Mammary epithelial cell (primary cell): Measurements from ENCODE around the gene CDC42EP1.

Experiments used
- EZH2 ChIP-seq: IDR thresholded peaks from 2 replicates; pipeline ENCODE4 v1.6.1; 2012; ENCODE audit warnings: low read length, inconsistent platforms, borderline replicate concordance
- TF ChIP-seq, protein P1 (sequence below), 2 donors: IDR thresholded peaks in 1 of 2; conservative IDR thresholded peaks in 1 of 2; 2 replicates each; pipeline ENCODE4 v1.5.1; 2011 to 2012; ENCODE audit warnings: inconsistent platforms in 2 of 2, low read length in 2 of 2, mild to moderate bottlenecking in 2 of 2, control low read depth in 1 of 2, low read depth in 1 of 2; ENCODE audit not compliant: insufficient read depth in 1 of 2; ENCODE audit errors: extremely low read depth in 1 of 2

DNA sequence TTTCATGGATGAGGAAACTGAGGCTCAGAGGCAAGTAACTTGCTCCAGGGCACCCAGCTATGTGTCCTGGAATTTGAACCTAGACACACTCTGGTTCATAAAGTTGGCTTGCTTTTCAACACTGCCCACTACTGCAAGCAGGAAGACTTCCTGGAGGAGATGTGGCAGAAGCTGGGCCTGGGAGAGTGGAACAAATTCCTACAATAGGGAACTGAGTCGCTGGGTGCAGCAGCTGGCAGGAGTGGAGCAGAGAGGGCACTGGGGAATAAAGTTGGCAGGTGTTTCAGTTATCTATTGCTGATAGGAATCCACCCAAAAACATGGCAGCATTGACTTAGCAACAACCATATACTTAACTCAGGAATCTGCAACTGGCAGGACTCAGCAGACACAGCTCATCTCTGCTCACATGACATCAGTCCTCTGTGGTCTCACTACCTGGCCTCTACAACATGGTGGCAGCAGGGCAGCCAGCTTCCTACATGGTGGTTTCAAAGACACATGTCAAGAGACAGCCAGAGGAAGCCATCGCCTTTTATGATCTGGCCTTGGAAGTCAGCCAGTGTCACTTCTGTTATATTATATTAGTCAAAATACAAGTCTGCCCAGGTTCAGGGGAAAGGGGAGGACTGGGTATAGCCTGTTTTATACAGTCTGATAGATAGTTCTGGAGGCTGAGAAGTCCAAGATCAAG is 30.5 kb upstream of the CDC42EP1 start:
- TF ChIP-seq, protein P1, sequence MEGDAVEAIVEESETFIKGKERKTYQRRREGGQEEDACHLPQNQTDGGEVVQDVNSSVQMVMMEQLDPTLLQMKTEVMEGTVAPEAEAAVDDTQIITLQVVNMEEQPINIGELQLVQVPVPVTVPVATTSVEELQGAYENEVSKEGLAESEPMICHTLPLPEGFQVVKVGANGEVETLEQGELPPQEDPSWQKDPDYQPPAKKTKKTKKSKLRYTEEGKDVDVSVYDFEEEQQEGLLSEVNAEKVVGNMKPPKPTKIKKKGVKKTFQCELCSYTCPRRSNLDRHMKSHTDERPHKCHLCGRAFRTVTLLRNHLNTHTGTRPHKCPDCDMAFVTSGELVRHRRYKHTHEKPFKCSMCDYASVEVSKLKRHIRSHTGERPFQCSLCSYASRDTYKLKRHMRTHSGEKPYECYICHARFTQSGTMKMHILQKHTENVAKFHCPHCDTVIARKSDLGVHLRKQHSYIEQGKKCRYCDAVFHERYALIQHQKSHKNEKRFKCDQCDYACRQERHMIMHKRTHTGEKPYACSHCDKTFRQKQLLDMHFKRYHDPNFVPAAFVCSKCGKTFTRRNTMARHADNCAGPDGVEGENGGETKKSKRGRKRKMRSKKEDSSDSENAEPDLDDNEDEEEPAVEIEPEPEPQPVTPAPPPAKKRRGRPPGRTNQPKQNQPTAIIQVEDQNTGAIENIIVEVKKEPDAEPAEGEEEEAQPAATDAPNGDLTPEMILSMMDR (conservative IDR thresholded peaks at IDR 0.05 in 1 of 2, IDR thresholded peaks at IDR 0.05 in 1 of 2; ENCODE audit: extremely low read depth in 1 of 2, insufficient read depth in 1 of 2, low read depth in 1 of 2, low read length in 2 of 2) = no peak
- no peak for TF ChIP-seq EZH2
